HG02852 (cell line): ENCODE results near the gene CYP46A1.
"Not testable (repeated sequence)": the region's sequence is repeated elsewhere in the genome, so short reads cannot be mapped to it uniquely, and the experiment has no call there.

Source experiments
- ATAC-seq: cut with Tn5 transposase; IDR thresholded peaks from one replicate; pipeline ENCODE4 v1.9.1; 2021; ENCODE audit warnings: mild to moderate bottlenecking, moderate library complexity; ENCODE audit not compliant: unreplicated experiment

Gene CYP46A1

DNA sequence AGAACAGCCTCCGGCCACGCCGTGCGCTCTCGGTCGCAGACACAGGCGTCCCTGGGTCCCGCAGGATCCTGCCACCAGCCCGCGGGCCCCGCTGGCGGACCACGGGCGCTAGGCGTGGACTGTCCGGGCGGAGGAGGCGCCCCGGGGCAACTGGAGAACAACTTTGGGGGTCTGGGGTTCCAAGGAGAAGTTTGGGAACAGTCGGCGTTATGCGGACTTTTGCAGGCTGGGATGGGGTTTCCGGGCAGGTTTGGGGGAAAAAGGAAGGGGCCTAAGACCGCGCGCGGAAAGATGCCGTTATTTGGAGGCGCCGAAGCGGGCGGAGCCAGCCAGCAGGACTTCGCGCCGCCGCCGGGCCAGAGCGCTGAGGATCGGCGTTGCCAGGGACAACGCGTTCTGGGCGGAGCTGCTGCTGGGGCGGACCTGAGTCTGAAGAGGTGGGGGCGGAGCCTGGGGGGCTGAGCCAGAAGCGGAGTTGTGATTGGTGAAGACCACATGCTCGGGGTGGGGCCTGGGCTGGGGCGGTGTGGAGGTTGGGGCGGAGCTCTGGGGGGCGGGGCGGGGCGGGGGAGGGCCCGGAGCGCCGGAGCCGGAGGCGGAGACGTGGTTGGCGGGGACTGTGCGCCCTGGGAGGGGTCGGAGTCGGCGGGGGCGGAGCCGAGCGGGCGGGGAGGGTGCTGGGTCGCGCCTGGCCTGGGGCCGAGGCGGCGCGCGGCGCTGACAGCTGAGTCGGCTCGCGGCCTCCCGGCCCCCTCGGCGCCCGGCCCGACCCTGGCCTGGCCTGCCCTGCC, at the start of gene CYP46A1:
TSS of gene CYP46A1 (plus strand) at position 680 of the 791 bp plus-strand sequence. CDS start 120 bp downstream, outside the sequence.
- ATAC-seq = peak; percentile 93

DNA sequence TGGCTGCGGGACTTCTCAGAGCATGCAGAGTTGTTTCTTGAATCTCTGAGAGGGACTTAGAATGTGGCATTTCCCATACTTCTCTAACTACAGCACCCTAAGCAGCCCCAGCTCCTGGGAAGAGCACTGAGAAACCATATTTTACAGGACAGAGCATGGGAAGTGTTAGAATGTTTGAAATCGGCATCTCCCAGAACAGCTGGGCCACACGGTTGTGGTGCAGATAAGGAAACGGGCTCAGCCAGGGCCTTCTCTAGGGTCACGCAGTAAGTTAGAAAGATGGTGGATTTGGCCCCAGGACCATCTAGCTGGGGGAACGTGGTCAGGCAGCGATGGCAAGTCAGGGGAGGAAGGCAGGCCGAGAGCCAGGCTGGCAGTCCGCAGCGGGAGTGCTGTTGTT, 49.7 kb upstream of the CYP46A1 start:
- no peak for ATAC-seq

DNA sequence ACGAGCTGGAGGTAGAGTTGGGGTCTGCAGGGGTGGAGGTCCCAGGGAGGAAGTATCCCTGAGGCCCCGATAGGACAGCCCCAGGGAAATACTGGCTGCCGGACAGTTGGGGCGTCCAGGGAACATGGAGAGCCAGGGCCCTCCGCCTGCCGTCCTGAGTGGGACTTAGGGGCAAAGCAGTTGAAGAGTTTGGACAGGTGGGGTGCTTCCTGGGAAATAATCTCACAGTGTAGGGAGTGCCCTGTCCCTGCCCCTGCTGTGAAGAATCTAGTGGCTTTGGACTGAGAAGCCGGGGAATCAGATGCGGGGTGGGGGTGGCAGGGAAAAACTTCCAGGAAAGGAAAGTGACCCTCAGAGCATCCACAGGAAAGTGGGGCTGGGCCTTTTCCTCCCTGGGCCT, 49.0 kb upstream of the CYP46A1 start:
- no peak for ATAC-seq

DNA sequence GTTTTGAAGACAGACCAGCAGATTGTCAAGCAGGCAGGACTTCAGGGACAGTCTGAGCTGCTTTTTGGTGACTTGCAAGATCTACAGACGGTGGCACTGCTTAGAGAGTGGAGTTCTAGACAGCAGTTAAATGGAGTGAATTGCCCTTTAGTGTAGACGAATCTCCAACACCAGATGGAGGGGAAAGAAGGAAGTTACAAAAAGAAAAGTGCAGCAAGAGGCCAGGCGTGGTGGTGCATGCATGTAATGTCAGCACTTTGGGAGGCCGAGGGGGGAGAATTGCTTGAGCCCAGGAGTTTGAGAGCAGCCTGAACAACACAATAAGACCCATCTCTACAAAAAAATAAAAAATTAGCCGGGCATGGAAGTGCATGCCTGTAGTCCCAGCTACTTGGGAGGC, 47.6 kb upstream of the CYP46A1 start:
- ATAC-seq = no peak

DNA sequence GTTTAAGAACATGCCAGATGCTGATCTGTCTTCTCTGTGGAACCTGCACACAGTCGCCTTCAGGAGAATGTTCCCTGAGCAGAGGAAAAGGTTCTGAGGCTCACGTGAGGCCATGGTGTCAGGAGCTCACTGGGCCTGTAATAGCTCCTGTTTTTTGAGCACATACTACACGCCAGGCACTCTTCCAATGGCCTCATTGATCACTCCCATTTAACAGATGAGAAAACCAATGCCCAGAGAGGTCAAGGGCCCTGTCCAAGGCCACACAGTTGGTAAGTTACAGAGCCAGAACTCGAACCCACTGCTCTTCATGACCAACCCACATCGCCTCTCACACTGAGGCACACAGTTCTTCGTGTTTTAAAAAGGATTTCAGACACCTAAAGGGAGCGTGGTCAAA, 46.5 kb upstream of the CYP46A1 start:
- no peak for ATAC-seq

DNA sequence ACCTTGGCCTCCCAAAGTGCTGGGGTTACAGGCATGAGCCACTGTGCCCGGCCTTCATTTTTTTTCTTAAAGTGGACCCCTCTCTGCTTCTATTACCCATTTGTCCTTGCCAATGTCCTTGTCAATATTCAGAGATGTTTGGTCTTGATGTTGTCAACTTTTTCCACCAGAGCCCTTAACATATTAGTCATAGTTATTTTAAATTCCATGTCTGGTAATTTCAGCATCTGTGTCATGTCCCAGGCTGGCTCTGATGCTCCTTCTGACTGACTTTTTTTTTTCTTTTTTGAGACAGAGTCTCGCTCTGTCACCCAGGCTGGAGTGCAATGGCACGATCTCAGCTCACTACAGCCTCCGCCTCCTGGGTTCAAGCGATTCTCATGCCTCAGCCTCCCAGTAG, 41.3 kb upstream of the CYP46A1 start:
- ATAC-seq = not testable (repeated sequence)

DNA sequence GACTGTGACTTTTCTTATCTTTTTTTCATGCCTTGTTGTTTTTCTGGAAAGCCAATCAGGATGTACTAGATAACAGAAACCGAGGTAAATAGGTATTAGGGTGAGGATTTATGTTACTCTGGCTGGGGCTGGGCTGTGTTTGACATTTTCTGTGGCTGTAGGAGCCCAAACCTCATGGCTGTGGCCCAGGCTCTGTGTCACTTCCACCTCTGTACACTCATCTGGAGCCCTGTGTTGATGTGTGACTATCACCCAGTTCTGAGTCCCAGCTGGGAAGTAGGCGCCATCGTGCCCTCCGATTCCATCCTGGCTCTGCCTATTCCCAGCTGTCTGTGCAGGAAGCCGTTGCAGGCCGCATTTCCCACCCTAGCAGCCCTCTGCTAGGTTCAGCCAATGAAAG, 40.8 kb upstream of the CYP46A1 start:
- ATAC-seq = no peak

DNA sequence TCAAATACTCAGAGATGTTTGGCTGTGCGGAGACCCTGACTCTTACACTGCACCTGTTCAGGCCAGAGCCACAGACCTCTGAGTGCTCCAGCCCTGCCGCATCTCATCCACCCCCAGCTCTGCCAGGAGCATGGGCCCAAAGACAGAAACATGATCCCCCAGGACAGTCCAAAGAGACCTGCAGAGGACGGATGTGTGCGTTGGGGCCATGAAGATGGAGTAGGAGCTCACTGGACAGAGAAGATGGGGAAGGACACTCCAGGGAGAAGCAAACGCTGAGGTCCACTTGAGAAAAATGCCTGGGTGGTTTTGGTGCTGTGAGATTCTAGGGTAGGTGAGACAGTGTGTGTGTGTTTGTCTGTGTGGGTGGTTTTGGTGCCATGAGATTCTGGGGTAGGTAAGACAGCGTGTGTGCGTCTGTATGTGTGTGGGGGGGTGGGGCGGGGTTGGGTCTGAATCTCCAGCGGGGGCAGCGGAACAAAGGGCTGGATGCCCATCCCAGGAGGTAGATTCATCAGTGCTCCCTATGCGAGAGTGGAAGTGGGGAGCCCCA, 40.0 kb upstream of the CYP46A1 start:
- no peak for ATAC-seq

DNA sequence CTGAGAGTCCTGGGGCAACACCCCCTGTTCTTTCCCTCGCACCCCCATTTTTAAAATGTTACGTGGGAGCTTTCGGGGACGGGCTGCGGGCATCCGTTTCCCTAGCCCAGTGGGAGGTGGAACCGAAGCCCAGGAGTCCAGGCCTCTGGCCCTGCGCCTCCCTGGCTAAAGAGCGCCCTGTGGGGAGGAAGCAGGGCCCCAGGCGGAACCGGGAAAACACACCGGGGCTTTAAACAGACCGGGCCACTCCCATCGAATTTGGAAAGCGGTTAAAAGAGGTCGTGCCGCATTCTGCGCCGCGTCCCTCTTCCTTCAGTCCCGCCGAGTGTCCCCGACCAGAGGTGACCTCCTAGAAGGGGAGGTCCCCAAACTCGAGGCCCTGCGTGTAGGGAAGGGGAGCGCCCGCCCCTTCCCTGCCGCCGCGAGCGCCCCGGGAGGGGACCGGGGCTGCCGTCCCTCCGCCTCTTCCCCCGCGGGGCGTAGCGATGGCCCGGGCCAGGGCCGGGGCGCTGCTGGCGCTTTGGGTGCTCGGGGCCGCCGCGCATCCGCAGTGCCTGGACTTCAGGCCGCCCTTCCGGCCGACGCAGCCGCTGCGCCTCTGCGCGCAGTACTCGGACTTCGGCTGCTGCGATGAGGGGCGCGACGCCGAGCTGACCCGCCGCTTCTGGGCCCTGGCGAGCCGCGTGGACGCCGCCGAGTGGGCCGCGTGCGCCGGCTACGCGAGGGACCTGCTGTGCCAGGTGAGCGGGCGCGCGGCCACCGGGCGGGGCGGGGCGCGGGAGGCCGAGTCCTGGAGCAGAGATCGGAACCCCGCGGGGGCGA, 39.2 kb upstream of the CYP46A1 start, which contains the start of gene HHIPL1:
TSS of gene HHIPL1 (plus strand) at position 407 of the 822 bp plus-strand sequence. CDS start at position 486, 79 bp downstream.
- no peak for ATAC-seq

DNA sequence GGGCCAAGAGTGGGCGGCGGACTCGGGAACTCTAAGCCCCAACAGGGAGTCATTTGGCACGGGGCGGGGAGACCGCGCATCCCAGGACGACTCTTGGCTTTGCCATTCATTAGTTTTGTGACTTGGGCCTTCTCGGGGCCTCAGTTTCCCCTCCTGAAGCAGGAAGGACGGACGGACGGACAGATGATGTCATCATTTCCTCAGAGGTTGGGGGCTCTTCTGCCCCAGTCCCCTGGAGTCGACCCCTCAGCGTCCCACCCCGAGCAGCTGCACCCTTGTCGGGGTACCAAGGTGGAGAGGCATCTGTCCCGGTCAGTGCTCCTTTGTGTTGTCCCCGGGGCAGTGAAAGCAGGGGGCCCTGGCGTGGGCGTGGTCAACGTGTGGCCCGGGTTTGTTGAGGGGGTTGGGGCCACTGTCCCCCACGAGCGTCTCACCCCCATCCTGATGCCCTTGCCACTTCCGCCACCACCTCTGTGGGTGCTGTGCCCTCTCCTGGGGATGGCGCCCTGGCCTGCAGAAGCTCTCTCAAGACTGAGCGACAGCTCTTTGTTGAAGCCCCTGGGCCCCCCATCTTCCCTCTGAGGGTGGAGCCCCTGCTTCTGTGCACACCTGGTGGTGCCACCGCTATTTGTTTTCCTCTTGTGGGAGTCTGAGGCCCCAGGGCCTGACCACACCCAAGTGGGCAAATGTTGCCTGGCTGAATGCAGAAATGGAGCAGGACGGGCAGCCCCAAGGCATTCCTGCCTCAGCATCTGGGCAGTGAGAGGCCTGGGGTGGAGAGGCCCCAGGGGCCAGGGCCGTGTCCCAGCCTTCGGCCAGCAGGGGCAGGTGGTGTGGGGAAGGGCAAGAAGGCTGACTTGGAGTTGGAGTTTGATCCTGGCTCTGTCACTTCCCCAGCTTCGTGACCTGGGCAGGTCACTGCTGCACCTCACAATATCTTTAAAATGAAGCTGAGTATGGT, 38.3 kb upstream of the CYP46A1 start:
- ATAC-seq = no peak

DNA sequence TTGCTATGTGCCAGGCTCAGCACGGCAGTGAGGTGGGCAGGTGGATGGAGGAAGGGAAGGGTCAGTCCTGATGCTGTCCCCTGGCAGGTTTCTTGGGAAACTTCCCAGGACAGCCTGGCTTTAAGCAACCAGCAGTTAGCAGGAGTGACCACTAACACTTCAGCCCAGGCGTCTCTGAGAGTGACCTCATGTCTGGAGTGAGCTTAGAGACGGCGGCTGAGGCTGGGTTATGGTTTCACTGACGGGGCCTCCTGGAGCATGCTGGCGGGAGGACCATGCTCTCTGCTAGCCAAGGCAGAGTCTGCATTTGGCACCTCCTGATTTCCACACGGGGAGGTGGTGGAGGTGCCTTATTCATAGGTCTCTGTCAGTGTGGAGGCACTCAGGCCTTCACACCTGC, 36.7 kb upstream of the CYP46A1 start:
- ATAC-seq = no peak

DNA sequence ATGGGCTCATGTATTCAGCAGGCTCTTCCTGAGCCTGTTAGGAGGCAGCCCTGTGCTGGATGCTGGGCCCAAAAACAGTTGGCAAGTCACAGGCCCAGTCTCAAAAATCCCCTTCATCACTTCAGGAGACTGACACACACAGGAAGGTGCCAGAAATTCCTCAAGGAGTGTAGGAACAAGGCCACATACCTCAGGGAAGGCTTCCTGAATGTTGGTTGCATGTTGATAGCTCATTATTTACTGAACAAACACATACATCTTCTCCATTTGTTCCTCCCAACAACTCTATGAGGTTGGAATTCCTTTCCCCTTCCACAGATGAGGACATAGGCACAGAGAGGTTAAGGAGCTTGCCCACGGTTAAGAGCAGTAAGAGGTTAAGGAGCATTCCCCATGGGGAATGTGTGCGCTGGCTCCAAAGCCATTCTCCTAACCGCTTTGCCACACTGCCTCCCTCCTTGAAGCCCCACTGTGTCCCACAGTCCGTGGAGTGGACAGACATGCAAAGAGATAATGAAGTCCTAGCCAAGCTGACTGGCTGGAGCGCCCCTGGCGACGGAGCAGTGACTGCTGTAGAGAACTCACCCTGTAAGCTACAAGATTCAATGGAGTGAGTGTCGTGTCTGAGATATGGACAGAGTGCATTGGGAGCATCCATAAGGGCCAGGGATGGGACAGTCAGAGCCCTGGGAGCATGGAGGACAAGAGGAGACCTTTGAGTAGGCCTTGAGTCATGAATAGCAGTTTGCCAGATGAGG, 35.9 kb upstream of the CYP46A1 start:
- no peak for ATAC-seq

DNA sequence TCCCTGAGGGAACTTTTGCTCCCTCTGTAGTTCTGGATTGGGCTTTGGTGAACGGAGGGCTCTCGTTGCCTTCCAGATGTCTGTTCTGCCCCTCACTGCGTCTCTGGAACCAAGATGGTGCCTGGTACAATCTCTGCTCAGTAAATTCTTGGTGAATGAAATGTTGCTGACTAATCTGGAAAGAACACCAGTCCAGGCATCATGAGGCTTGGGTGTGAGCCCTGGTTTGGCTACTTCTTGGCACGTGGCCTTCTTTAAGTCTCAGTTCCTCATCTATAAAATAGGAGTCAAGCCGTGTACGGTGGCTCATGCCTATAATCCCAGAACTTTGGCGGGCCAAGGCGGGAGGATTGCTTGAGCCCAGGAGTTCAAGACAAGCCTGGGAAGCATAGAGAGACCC, 34.9 kb upstream of the CYP46A1 start:
- no peak for ATAC-seq

DNA sequence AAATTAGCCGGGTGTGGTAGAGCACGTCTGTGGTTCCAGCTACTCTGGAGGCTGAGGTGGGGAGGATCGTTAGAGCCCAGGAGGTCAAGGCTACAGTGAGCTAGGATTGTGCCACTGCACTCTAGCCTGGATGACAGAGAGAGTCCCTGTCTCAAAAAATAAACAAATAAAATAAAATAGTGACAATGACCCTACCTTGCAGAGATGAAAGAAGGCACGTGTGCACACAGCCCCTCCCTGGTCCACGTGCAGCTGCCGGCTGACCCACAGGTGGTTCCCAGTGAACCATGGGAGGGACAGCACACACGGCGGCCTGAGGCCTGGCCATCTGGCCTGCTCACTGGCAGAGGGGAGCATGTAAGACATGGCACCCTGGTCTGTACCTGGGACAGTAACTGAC, 34.5 kb upstream of the CYP46A1 start:
- ATAC-seq = no peak

DNA sequence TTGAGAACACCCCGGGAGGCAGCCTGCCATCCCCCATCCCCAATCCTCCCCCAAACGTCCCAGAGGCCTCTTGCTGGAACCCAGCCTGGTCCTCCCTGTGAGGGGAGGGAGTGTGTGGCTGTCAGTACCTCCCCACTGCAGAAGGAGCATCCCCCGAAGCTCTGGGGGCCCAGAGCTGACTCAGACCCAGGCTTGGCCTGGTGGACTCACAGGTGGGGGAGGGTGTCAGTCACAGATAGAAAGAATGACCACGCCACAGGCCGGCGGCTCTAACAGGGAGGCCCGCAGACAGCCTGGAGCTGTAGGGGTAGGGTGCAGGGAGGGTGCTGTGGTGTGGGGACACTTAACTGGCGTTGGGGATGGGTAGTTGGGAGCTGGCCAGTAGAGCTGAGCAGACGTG, 33.9 kb upstream of the CYP46A1 start:
- no peak for ATAC-seq

DNA sequence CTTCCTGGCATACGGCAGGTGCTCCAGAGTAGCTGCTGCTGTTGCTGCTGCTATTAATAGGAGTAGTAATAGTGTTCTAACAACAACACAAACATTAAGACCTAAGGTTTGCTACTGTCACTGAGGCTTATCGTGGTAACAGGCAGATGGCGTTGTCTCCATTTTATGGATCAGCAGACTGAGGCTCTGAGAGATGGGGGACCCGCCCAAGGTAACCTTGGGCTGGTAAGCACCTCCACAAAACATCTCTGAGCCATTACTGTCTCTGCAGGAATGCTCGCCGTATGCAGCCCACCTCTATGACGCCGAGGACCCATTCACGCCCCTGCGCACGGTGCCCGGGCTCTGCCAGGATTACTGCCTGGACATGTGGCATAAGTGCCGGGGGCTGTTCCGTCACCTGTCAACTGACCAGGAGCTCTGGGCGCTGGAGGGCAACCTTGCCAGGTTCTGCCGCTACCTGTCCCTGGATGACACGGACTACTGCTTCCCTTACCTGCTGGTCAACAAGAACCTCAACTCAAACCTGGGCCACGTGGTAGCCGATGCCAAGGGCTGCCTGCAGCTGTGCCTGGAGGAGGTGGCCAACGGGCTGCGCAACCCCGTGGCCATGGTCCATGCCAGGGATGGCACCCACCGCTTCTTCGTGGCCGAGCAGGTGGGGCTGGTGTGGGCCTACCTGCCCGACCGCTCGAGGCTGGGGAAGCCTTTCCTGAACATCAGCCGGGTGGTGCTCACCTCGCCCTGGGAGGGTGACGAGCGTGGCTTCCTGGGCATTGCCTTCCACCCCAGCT, 31.9 kb upstream of the CYP46A1 start:
- ATAC-seq = no peak

DNA sequence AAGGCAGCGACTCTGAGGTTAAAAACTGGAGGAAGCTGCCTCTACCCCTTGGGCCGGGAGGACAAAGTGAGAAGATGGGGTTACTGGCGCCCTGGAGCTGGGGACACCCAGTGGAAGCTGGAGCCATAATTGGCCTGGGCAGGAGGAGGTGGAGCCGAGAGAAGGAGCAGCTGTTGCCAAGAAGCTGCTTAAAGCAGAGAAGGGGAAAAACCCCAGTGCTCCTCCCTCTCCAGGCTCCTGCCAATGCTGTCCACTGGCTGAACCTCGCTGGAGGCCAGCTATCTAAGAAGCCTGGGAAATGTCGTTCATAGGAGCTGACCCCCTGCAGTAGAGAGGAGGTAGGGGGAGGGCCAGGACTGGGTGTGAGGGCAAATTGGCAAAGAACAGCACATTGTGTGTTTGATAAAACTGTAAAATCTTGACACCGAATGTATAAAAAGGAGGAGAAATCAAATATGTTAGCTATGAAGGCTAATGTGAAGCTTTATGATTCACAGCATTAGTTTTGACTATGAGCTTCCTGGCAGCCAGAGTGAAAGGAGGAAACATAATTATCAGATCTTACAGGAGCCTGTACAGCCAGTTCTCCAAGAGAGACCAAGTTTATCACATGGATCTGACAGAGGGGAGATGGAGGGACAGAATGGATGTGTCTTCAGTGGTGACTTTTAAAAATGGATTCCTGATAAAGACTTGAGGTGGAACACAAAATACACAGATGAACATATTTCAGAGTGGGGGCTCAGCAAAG, 29.7 kb upstream of the CYP46A1 start:
- ATAC-seq = no peak

DNA sequence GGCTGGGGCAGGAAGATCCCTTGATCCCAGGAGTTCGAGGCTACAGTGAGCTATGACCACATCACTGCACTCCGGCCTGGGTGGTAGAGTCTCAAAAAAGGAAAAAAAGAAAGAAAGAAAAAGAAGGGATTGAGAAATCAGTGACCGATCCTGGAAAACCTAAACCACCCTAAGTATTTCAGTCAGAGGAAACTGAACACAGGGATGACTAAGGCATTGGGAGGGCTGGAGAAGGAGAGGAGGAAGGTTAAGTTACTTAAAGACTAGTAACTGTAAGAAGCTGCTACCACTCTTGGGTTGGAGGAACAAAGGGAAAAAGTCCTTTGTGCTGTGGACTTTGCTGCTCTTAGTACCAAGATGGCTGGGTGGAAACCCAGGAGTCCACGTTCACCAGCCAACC, 28.6 kb upstream of the CYP46A1 start:
- ATAC-seq = no peak
